GM12892 (cell line): ENCODE data around the gene THAP2. TPM values are rescaled to one million over a fixed set of nuclear protein-coding genes. Genes with fewer than 3 reads are reported as not detected.
A peak's percentile ranks its signal among the peaks of the same experiment; 100 is the strongest.

ENCODE experiments used
- DNase-seq: peaks from one replicate; pipeline ENCODE4 v3.0.0; 2011; ENCODE audit not compliant: insufficient read length
- FAIRE-seq: peaks from 2 replicates; lab custom pipeline; 2011; peaks lifted over from hg19 to GRCh38; lab: Jason Lieb, UNC
- POLR2A ChIP-seq: IDR thresholded peaks from 2 replicates; pipeline ENCODE4 v1.6.1; 2011; ENCODE audit warnings: low read depth, low read length, control low read depth
- POLR2AphosphoS5 ChIP-seq: IDR thresholded peaks from 2 replicates; pipeline ENCODE4 v1.6.1; 2011; ENCODE audit warnings: low read depth, low read length, control low read depth
- TAF1 ChIP-seq: IDR thresholded peaks from 2 replicates; pipeline ENCODE4 v1.6.1; 2011; ENCODE audit warnings: low read depth, mild to moderate bottlenecking, control low read depth, low read length, borderline replicate concordance
- polyA plus RNA-seq: library from polyadenylated mRNA; unstranded; fragments of >200 nt; gene quantifications from one replicate; pipeline ENCODE4 v1.2.1, GENCODE V29; 2012; ENCODE audit warnings: missing spikeins, inconsistent platforms; ENCODE audit not compliant: missing spikeins

Gene THAP2
- 5.7 TPM for polyA plus RNA-seq

DNA sequence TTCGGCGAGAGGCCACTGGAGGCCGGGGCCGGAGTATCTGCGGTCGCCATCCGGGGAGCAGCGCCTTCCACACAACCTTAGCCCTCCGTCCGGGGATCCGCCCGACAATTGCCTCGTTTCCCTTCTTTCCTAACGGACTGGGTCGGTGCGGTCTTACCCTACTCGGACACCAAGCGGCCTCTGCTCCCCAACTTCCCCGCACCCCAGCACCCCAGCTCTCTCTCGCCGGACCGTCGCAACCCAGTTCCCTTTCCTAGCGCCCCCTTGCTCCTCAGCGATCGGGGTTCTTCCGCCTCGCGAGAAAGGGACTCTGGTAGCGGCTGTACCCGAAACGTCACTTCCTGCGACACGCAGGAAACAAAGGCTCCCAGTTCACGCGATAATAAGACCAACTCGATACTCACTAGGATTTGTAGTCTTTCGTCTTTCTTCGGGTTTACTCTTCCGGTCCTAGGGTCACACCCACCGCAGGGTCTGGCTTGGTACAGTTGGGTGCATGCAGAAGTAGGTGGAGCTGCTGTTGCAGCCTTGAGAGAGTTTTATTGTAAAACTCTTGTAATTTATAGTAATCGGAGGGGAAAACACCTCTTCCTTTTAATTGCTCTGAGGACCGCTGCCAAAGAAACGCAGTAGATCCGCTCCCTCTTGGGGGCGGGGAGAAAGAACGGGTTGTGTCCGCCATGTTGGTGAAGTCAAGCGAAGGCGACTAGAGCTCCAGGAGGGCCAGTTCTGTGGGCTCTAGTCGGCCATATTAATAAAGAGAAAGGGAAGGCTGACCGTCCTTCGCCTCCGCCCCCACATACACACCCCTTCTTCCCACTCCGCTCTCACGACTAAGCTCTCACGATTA lies at the start of gene THAP2, which contains the start of gene ZFC3H1:
Gene THAP2 (plus strand): TSS at position 741 of the 850 bp plus-strand sequence. CDS start 209 bp downstream, outside the sequence.
Gene ZFC3H1 (minus strand): TSS at position 288 of the 850 bp plus-strand sequence. CDS start 238 bp downstream, at position 50.
- FAIRE-seq (peak; percentile 98), DNase-seq (peak; percentile 63)
- TF ChIP-seq TAF1 = peak; percentile 78
- peak; percentile 86 for TF ChIP-seq POLR2A
- peak; percentile 94 for TF ChIP-seq POLR2AphosphoS5

DNA sequence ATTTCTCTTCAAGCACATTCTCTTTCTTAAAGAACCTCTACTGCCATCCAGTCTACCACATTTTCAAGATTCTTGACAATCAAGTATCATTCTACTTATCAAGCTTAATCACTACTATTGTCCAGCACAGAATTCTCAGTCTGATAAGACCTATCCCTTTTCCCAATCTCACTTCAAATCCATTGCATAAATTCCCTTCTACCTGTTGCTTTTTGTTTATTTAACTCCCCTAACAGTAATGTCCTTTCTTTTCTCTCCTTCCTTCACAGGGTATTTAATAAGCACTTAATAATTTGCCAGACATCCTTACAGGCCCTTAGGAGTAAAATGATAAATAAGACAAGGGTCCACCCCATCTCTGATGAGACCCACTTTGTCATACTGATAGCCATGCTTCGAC lies 42.2 kb upstream of the THAP2 start:
- no peak for DNase-seq
- no peak for TF ChIP-seq POLR2AphosphoS5
- TF ChIP-seq TAF1 = no peak
- TF ChIP-seq POLR2A = no peak
- no peak for FAIRE-seq

DNA sequence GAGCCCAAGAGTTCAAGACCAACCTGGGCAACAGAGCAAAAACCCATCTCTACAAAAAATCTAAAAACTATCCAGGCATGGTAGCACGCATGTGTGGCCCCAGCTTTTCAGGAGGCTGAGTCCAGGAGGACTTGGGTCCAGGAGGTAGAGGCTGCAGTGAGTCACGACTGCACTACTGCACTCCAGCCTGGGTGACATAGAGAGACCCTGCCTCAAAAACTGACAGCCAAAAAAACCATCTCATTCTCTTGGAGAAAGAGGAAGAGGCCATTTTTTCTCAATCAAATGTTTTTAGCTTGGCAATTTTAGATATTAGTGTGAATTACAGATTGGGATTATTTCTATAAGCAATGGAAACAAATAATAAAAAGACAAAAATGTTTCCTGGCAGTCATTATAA lies 38.6 kb upstream of the THAP2 start:
- FAIRE-seq (no peak), DNase-seq (no peak)
- TF ChIP-seq POLR2A (no peak), POLR2AphosphoS5 (no peak), TAF1 (no peak)

DNA sequence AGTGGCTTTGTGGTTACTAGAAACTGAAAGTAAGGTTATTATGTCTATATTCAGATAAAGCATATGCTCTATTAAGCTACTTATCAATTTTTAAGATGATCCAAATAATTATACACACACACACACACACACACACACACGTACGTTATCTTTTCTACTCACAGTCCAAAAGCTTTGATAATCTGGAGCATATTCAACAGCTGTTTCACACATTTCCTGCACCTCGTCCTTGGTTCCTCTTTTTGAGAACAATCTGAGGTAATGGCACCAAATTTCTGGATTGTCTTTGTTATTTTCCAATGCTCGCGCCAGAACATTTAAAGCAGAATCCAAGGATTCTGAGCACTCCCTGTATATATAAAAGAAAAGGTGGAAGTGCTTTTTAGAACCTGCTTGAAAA lies 38.0 kb upstream of the THAP2 start:
- peak; percentile 67 for FAIRE-seq
- no peak for DNase-seq
- no peak for TF ChIP-seq POLR2A
- no peak for TF ChIP-seq TAF1
- no peak for TF ChIP-seq POLR2AphosphoS5

DNA sequence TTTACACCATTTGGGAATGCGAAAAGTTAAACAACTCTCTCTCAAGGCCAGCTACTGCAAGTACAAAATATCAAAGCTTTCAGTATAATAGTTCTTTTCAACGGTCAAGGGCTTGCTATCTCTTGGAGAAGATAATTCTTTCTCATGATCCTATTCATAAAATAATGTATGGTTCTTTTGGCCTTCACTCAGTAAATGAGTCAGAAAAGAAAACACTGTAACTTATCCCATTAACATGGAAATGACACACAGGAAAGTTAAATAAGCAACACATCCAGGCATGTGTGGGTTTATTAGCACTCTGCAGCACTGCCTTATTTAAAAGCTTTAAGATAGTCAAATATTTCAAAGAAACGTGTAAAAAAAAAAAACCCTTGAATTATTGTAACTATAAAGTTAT lies 37.3 kb upstream of the THAP2 start:
- TF ChIP-seq POLR2AphosphoS5 (no peak), POLR2A (no peak), TAF1 (no peak)
- DNase-seq (no peak), FAIRE-seq (no peak)

DNA sequence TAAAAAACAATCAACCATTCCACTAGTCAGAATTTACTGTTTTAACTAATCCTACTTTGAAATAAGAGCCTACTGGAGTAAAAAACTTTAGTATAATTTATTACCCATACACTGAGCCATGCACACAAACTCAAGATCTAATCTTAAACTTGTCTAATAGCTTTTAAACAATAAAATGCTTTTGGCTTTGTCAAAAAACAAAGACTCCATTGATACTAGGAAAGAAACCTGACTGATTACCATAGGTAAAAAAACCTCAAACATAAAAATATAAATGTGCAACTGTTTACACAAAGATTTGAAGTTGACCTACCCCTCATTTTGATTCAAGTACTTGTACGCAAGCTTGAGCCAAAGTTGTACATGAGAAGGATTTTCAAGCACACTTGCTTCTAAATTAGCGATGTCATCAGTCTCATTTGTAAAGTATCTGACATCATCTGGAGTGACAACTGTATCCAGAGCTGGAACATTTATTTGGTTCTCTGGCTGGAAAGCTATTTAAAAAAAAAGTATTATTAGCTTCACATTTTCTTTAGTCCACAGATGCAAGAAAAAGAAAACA lies 36.6 kb upstream of the THAP2 start:
- no peak for FAIRE-seq
- DNase-seq = no peak
- TF ChIP-seq TAF1 = no peak
- TF ChIP-seq POLR2AphosphoS5 = no peak
- TF ChIP-seq POLR2A = no peak

DNA sequence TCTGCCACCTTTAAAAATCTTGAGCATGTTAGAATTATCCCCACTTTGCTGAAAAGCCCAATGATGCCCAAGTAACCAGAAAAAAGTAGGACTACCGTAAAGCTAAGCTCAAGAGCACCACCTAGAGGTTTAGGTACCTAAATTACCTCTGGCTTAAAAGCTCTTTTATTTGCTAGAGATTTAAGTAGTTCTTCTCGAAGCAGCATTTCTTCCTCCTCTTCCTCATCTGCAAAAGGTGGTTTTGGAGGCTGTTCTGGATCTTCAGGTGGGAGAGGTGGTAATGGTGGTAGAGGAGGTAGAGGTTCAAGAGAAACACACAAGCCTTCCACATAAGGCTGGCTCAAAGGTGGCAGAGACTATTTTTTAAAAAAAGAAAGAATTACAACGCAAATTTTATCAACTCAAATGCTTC lies 27.4 kb upstream of the THAP2 start:
- DNase-seq (no peak), FAIRE-seq (peak; percentile 78)
- no peak for TF ChIP-seq POLR2AphosphoS5
- no peak for TF ChIP-seq POLR2A
- no peak for TF ChIP-seq TAF1

DNA sequence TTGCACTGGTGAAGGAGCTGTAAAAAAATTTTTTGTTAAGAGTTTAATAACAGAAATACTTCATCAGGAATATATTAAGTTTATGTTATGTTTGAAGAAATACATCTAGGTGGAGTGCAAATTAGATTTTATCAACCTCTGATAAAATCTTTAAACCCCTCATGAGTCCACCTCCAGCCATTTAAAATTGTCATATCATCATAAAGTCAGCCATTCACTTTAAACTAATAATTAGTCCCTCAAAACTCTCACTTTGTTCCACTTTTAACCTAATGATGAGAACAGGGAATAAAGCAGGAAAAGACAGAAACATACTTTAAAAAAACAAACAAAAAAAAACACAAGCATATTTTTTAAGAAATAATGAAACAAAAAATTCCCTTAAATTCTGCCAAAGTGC lies 25.6 kb upstream of the THAP2 start:
- FAIRE-seq (no peak), DNase-seq (no peak)
- TF ChIP-seq POLR2A = no peak
- no peak for TF ChIP-seq TAF1
- TF ChIP-seq POLR2AphosphoS5 = no peak

DNA sequence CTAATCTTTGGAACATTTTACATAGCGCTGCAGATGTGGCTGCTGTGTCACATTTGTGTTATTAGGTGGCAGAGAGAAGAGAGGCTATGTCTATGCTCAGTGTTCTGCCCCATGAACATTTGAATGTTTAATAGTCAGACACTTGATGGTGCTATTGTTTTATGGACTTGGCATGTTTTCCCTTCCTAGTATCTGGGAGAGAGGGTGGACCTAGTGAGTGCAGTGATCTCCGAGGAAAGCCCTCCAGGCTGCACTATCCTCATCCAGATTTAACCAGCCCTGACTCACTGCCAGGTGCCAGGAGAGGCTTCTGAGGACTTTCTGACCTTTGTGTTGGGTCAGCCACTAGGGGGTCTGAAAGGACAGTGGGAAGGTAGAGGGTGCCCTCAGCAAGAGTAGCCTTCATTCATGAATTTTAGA lies 24.8 kb upstream of the THAP2 start:
- no peak for TF ChIP-seq POLR2AphosphoS5
- no peak for TF ChIP-seq TAF1
- TF ChIP-seq POLR2A = no peak; the same call in 1 of the 2 replicates

DNA sequence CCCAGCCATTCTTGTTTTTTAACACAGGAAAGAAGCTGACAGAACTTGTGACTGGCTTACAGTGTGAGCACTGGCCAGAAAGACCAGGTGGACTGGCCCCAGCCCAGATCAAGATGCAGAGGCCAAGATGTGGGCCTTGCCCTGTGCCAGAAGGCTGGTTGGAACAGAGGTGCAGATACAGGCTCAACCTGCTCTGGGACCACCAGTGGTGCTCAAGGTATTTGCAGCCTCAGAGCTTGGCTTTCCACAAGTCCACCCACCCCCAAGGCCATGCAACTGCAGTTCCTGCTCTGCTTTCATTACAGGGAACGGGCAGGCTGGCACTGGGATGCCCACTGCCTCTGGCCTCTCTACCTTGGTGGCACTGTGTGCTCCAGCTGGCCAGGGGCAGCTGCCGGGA lies 23.8 kb upstream of the THAP2 start:
- TF ChIP-seq POLR2A = no peak
- TF ChIP-seq TAF1 = no peak
- no peak for TF ChIP-seq POLR2AphosphoS5
- no peak for FAIRE-seq
- DNase-seq = no peak

More for the DNA sequence above, 24.8 kb upstream of the THAP2 start:
- DNase-seq (no peak), FAIRE-seq (peak; percentile 82)

DNA sequence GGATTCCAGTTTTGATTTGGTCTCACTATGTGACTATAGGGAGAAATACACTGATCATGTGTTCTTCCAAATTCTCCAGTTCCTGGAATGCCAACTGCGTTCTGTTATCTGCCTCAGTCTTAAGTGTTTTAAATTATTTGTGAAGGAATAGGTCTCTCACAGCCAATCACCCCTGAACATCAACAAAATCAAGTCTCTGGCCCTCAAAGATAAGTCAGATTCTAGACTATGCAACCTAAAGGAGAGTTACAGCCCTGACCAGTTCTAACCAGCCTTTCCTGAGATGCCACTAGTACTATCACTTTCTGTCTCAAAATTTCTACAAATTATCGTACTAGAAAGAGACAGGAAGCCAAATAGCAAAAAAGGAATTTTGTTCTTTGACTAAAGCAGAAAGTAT lies 22.7 kb upstream of the THAP2 start:
- FAIRE-seq = no peak
- DNase-seq = no peak
- no peak for TF ChIP-seq TAF1
- TF ChIP-seq POLR2A = no peak
- TF ChIP-seq POLR2AphosphoS5 = no peak

DNA sequence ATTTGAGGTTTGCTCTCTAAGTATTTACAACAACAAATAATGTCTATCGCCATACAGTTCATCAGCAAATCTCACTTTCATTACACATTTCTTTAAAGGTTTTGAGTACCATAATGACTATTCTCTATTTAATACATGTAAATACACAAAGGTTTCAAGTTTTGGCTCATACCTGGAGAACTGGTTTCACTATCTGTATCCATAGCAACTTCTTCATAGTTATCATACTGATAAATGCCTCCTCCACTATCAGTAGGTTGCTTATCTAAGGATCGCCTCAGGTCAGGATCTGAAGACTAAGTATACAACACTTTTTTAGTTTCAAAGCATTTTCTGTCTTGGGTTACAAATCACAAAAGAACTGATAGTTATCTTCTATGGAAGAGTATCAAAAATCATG lies 21.8 kb upstream of the THAP2 start:
- TF ChIP-seq POLR2AphosphoS5 (no peak), POLR2A (no peak), TAF1 (no peak)
- DNase-seq = no peak
- FAIRE-seq = peak; percentile 50
